Hepatocyte (in vitro differentiated cells): ENCODE measurements around the gene RAP2B. TPM values are rescaled to one million over a fixed set of nuclear protein-coding genes. Genes with fewer than 3 reads are reported as not detected.
"Not testable (repeated sequence)": the region's sequence is repeated elsewhere in the genome, so short reads cannot be mapped to it uniquely, and the experiment has no call there.

Experiments used
- DNase-seq: peaks from one replicate; pipeline ENCODE4 v3.0.0-alpha.2; 2016; ENCODE audit warnings: low spot score
- H2AFZ ChIP-seq: fragments of 200-600 bp; sonication (generic); 2 replicates; pipeline ENCODE4 v1.6.0; 2016; ENCODE audit warnings: antibody characterized with exemption, mild to moderate bottlenecking
- H3K27ac ChIP-seq: fragments of 200-600 bp; sonication (generic); 2 replicates; pipeline ENCODE4 v1.5.1; 2016; ENCODE audit warnings: mild to moderate bottlenecking
- H3K27me3 ChIP-seq: fragments of 200-600 bp; sonication (generic); 2 replicates; pipeline ENCODE4 v1.6.1; 2016
- H3K36me3 ChIP-seq: fragments of 200-600 bp; sonication (generic); replicated peaks from 2 replicates; pipeline ENCODE4 v1.5.1; 2016; ENCODE audit warnings: low read depth; ENCODE audit not compliant: insufficient read depth
- H3K4me1 ChIP-seq: fragments of 200-600 bp; sonication (generic); 2 replicates; pipeline ENCODE4 v1.5.1; 2016; ENCODE audit warnings: mild to moderate bottlenecking, moderate library complexity; ENCODE audit not compliant: insufficient read depth
- H3K4me2 ChIP-seq: fragments of 200-600 bp; sonication (generic); 2 replicates; pipeline ENCODE4 v1.6.0; 2016
- H3K4me3 ChIP-seq: fragments of 200-600 bp; sonication (generic); 2 replicates; pipeline ENCODE4 v1.5.1; 2016; ENCODE audit warnings: mild to moderate bottlenecking
- H3K79me2 ChIP-seq: fragments of 200-600 bp; sonication (generic); 2 replicates; pipeline ENCODE4 v1.6.0; 2017; ENCODE audit warnings: mild to moderate bottlenecking
- H3K9me2 ChIP-seq: fragments of 200-600 bp; sonication (generic); replicated peaks from 2 replicates; pipeline ENCODE4 v1.6.0; 2017; ENCODE audit warnings: mild to moderate bottlenecking; ENCODE audit not compliant: insufficient read depth
- H3K9me3 ChIP-seq: fragments of 200-600 bp; sonication (generic); 2 replicates; pipeline ENCODE4 v1.5.1; 2016; ENCODE audit warnings: low read depth, mild to moderate bottlenecking
- H4K20me1 ChIP-seq: fragments of 200-600 bp; sonication (generic); 2 replicates; pipeline ENCODE4 v1.6.0; 2016; ENCODE audit warnings: mild to moderate bottlenecking; ENCODE audit not compliant: insufficient read depth, poor library complexity, severe bottlenecking
- EZH2 ChIP-seq: fragments of 200-600 bp; sonication (generic); IDR thresholded peaks from 2 replicates; pipeline ENCODE4 v1.6.1; 2016; ENCODE audit warnings: antibody characterized with exemption, mild to moderate bottlenecking, borderline replicate concordance
- EZH2phosphoT487 ChIP-seq: fragments of 200-600 bp; sonication (generic); IDR thresholded peaks from one replicate; pipeline ENCODE4 v1.6.1; 2018; ENCODE audit warnings: antibody characterized with exemption, mild to moderate bottlenecking, low read depth, moderate library complexity; ENCODE audit not compliant: unreplicated experiment, severe bottlenecking
- WGBS: methylation state at CpG from one replicate; pipeline ENCODE4 v1.1.6; 2016; ENCODE audit warnings: low lambda C conversion rate; ENCODE audit errors: missing lambda C conversion rate; 5-methylcytosine and 5-hydroxymethylcytosine counted together
- polyA plus RNA-seq: library from polyadenylated mRNA; unstranded; fragments of >200 nt; fragmentation: Nextera tagmentation; extraction: Ambion mirVana; gene quantifications from 2 replicates; pipeline ENCODE4 v1.2.1, GENCODE V29; 2016
- total RNA-seq: library from RNA; depleted of rRNA; stranded (reverse); fragments of >200 nt; gene quantifications from 2 replicates; pipeline ENCODE4 v1.2.3, GENCODE V29; 2014
- TF ChIP-seq, protein P1 (sequence below): fragments of 200-600 bp; sonication (generic); IDR thresholded peaks from 2 replicates; pipeline ENCODE4 v1.5.1; 2016; ENCODE audit warnings: antibody characterized with exemption, mild to moderate bottlenecking; ENCODE audit not compliant: poor library complexity

Gene RAP2B
- total and polyA plus RNA-seq, 2 experiments from 2014 or later, result 11.5 to 20.0 TPM

DNA sequence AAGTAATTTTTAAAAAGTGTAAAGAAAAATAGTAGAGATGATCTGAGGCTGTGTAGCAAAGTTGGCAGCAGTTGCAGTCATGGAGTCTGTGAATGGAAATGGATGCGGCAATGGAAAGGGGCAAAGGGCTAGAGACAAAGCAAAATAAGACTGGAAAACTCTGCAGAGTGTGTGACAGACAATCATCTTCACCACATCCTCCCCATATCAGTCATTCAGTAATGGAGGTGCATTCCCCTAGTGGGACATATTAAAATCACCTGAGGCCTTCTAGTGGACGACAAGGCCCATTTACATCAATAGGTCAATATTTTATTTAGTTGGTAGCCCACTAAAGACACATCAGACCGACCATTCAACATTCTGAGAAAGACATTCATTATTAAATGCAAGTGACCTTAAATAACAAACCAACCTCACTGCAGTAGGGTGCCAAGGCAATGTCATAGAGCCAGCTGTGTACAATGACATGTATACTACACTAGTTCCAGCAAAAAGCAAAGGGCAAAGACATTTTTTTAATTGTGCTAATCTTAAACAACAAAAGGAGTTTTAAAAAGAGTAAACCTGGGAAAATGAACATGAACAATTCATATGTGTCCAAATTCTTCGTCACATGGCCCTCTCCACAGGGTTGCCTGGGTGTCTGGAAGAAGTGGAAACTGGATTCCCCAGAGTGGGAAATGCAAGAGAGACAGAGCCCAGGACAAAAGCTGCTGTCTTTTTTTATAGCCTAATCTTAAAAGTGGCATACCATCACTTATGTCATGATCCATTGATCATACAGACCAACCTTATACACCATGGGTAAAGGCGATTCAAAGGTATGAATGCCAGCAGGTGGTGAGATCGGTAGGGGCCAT lies 15.6 kb upstream of the RAP2B start:
- Histone ChIP-seq H3K79me2 (no peaks in the 10 kb centered on the region), H3K4me3 (no peak overlapping the region), H3K27ac (no peak overlapping the region), H2AFZ (no peak overlapping the region), H3K9me2 (no peaks in the 10 kb centered on the region), H3K4me2 (no peak overlapping the region), H3K36me3 (no peaks in the 10 kb centered on the region), H3K4me1 (no peaks in the 10 kb centered on the region), H3K27me3 (no peaks in the 10 kb centered on the region), H4K20me1 (no peaks in the 10 kb centered on the region), H3K9me3 (no peaks in the 10 kb centered on the region)
- no peak for TF ChIP-seq EZH2phosphoT487
- TF ChIP-seq, protein P1, sequence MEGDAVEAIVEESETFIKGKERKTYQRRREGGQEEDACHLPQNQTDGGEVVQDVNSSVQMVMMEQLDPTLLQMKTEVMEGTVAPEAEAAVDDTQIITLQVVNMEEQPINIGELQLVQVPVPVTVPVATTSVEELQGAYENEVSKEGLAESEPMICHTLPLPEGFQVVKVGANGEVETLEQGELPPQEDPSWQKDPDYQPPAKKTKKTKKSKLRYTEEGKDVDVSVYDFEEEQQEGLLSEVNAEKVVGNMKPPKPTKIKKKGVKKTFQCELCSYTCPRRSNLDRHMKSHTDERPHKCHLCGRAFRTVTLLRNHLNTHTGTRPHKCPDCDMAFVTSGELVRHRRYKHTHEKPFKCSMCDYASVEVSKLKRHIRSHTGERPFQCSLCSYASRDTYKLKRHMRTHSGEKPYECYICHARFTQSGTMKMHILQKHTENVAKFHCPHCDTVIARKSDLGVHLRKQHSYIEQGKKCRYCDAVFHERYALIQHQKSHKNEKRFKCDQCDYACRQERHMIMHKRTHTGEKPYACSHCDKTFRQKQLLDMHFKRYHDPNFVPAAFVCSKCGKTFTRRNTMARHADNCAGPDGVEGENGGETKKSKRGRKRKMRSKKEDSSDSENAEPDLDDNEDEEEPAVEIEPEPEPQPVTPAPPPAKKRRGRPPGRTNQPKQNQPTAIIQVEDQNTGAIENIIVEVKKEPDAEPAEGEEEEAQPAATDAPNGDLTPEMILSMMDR, result no peak
- no peak for TF ChIP-seq EZH2
- WGBS, result 94% methylated on average over 6 of the region's 6 CpGs
- no peak for DNase-seq

DNA sequence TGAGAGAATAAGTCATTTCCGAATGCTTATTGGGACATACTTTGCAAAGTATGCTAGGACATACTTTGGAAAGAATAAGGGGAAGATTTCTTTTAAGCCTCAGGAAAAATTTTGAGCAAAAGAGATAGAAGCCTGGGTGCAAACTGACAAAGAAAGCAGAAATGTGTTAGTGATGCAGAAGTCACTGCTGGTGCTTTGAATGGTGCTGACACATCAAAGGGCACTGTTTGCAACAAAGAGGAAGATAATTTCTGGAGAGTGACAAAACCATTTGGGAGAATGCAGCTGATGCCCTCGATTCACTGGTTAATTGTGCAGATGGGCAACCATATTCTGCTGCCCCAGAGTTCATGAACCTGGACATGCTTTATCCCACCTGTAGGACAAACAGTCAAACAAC lies 11.0 kb upstream of the RAP2B start:
- H3K9me2 ChIP-seq, result no peaks in the 10 kb centered on the region
- H3K79me2 ChIP-seq, result no peaks in the 10 kb centered on the region
- no peaks in the 10 kb centered on the region for H4K20me1 ChIP-seq
- DNase-seq, result no peak
- H2AFZ ChIP-seq, result no peak overlapping the region
- TF ChIP-seq EZH2phosphoT487 (no peak), EZH2 (no peak)
- TF ChIP-seq, protein P1, result no peak
- WGBS, result 75% methylated on average over 2 of the region's 2 CpGs
- H3K36me3 ChIP-seq, result no peaks in the 10 kb centered on the region
- no peak overlapping the region for H3K27ac ChIP-seq
- H3K27me3 ChIP-seq, result no peaks in the 10 kb centered on the region
- no peaks in the 10 kb centered on the region for H3K4me1 ChIP-seq
- no peak overlapping the region for H3K4me3 ChIP-seq
- no peaks in the 10 kb centered on the region for H3K9me3 ChIP-seq
- H3K4me2 ChIP-seq, result no peak overlapping the region

DNA sequence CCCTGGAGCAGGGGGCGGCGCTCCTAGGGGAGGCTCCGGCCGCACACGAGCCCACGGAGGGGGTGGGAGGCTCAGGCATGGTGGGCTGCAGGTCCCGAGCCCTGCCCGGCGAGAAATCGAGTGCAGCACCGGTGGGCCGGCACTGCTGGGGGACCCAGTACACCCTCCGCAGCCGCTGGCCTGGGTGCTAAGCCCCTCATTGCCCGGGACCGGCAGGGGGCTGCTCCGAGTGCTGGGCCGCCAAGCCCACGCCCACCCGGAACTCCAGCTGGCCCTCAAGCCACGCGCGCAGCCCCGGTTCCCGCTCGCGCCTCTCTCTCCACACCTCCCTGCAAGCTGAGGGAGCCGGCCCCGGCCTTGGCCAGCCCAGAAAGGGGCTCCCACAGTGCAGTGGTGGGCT lies 6.2 kb upstream of the RAP2B start:
- H3K36me3 ChIP-seq, H4K20me1 ChIP-seq, H3K9me3 ChIP-seq, H3K4me2 ChIP-seq, H3K27me3 ChIP-seq, H2AFZ ChIP-seq, DNase-seq, H3K27ac ChIP-seq, H3K4me3 ChIP-seq, H3K9me2 ChIP-seq, H3K79me2 ChIP-seq: not testable (repeated sequence)
- WGBS, result 98% methylated on average over 19 of the region's 29 CpGs
- H3K4me1 ChIP-seq, result peaks cover 17% of the 10 kb centered on the region

DNA sequence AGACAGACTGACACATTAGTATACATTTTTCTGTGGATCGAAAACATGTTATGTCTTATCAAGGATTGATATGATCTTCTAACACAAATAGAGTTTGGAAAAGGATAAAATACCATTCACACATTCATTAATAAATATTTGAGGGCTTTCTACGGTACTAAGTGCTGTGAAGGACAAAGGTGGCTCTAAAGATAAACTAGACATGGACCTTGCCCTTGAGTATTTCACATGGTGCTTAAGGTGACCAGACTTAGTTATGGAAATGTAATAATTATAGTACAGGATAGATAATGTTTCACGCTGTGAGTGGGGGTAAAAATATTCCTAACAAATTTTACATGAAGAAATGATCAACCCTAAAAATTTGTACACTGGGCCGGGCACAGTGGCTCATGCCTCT lies 3.8 kb upstream of the RAP2B start:
- no peak overlapping the region for H2AFZ ChIP-seq
- peak; percentile 10 for DNase-seq

More for the DNA sequence above, 3.8 kb upstream of the RAP2B start:
- H3K9me3 ChIP-seq, result no peaks in the 10 kb centered on the region
- peaks cover 2% of the 10 kb centered on the region for H4K20me1 ChIP-seq
- peaks cover 10% of the 10 kb centered on the region for H3K79me2 ChIP-seq
- H3K9me2 ChIP-seq, result no peaks in the 10 kb centered on the region
- WGBS, result 69% methylated on average over 4 of the region's 4 CpGs
- no peak overlapping the region for H3K4me3 ChIP-seq
- H3K4me2 ChIP-seq, result no peak overlapping the region
- TF ChIP-seq EZH2phosphoT487 (no peak), EZH2 (no peak)
- TF ChIP-seq, protein P1, result no peak
- H3K4me1 ChIP-seq, result peaks cover 17% of the 10 kb centered on the region
- no peaks in the 10 kb centered on the region for H3K27me3 ChIP-seq
- H3K27ac ChIP-seq, result peak overlapping the region; percentile 95
- no peaks in the 10 kb centered on the region for H3K36me3 ChIP-seq
